Neural cell (in vitro differentiated cells): ENCODE results near the gene DEAF1.

Source experiments
- POLR2AphosphoS5 ChIP-seq: IDR thresholded peaks from 2 replicates; pipeline ENCODE4 v1.6.1; 2012
- TF ChIP-seq, protein P1 (sequence below): fragments of 450-650 bp; IDR thresholded peaks from 2 replicates; pipeline ENCODE4 v1.5.1; 2014; ENCODE audit warnings: antibody characterized with exemption, mild to moderate bottlenecking, moderate library complexity; ENCODE audit not compliant: poor library complexity, severe bottlenecking

- TF ChIP-seq, protein P1, sequence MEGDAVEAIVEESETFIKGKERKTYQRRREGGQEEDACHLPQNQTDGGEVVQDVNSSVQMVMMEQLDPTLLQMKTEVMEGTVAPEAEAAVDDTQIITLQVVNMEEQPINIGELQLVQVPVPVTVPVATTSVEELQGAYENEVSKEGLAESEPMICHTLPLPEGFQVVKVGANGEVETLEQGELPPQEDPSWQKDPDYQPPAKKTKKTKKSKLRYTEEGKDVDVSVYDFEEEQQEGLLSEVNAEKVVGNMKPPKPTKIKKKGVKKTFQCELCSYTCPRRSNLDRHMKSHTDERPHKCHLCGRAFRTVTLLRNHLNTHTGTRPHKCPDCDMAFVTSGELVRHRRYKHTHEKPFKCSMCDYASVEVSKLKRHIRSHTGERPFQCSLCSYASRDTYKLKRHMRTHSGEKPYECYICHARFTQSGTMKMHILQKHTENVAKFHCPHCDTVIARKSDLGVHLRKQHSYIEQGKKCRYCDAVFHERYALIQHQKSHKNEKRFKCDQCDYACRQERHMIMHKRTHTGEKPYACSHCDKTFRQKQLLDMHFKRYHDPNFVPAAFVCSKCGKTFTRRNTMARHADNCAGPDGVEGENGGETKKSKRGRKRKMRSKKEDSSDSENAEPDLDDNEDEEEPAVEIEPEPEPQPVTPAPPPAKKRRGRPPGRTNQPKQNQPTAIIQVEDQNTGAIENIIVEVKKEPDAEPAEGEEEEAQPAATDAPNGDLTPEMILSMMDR: no peak
- TF ChIP-seq POLR2AphosphoS5: no peak
These were observed 91.9 kb downstream of the DEAF1 start for GRCh38 chr11:603154-603553.
